IPS-18a (cell line): ENCODE data around the gene RBM27.

Source experiments
- H3K27ac ChIP-seq: one replicate; pipeline ENCODE4 v1.5.1; 2013; ENCODE audit warnings: low read length
- H3K27me3 ChIP-seq: one replicate; pipeline ENCODE4 v1.6.1; 2013; ENCODE audit warnings: mild to moderate bottlenecking, low read length; ENCODE audit not compliant: control insufficient read depth, insufficient read depth
- H3K36me3 ChIP-seq: one replicate; pipeline ENCODE4 v1.6.1; 2013; ENCODE audit warnings: low read depth, low read length; ENCODE audit not compliant: control insufficient read depth
- H3K4me1 ChIP-seq: one replicate; pipeline ENCODE4 v1.6.1; 2013; ENCODE audit warnings: low read depth, low read length; ENCODE audit not compliant: control insufficient read depth
- H3K4me3 ChIP-seq: one replicate; pipeline ENCODE4 v1.5.1; 2013; ENCODE audit warnings: low read length
- H3K9ac ChIP-seq: one replicate; pipeline ENCODE4 v1.6.1; 2013; ENCODE audit warnings: mild to moderate bottlenecking, low read length, moderate library complexity
- H3K9me3 ChIP-seq: one replicate; pipeline ENCODE4 v1.6.1; 2013; ENCODE audit warnings: low read depth, low read length; ENCODE audit not compliant: control insufficient read depth

The RBM27 gene

GRCh38 chr5:146233441-146233840 lies 30.0 kb downstream of the RBM27 start:
- no peaks in the 10 kb centered on the region for H3K9me3 ChIP-seq
- no peaks in the 10 kb centered on the region for H3K4me1 ChIP-seq
- no peak overlapping the region for H3K4me3 ChIP-seq
- H3K9ac ChIP-seq: no peak overlapping the region
- H3K27me3 ChIP-seq: no peaks in the 10 kb centered on the region
- H3K27ac ChIP-seq: no peak overlapping the region
- H3K36me3 ChIP-seq: peaks cover 64% of the 10 kb centered on the region

GRCh38 chr5:146238973-146239372 lies 35.6 kb downstream of the RBM27 start:
- H3K9me3 ChIP-seq: no peaks in the 10 kb centered on the region
- no peak overlapping the region for H3K4me3 ChIP-seq
- peaks cover 50% of the 10 kb centered on the region for H3K36me3 ChIP-seq

GRCh38 chr5:146240951-146241350 lies 37.5 kb downstream of the RBM27 start:
- Histone ChIP-seq H3K27me3 (no peaks in the 10 kb centered on the region), H3K36me3 (peaks cover 48% of the 10 kb centered on the region), H3K9ac (no peak overlapping the region), H3K4me3 (no peak overlapping the region), H3K9me3 (no peaks in the 10 kb centered on the region), H3K4me1 (no peaks in the 10 kb centered on the region), H3K27ac (no peak overlapping the region)

More at GRCh38 chr5:146238973-146239372, 35.6 kb downstream of the RBM27 start:
- Histone ChIP-seq H3K9ac (no peak overlapping the region), H3K27ac (no peak overlapping the region), H3K4me1 (no peaks in the 10 kb centered on the region), H3K27me3 (no peaks in the 10 kb centered on the region)

GRCh38 chr5:146243247-146243646 lies 39.8 kb downstream of the RBM27 start:
- Histone ChIP-seq H3K27ac (no peak overlapping the region), H3K27me3 (no peaks in the 10 kb centered on the region), H3K9ac (no peak overlapping the region), H3K4me3 (no peak overlapping the region), H3K9me3 (no peaks in the 10 kb centered on the region), H3K36me3 (peaks cover 39% of the 10 kb centered on the region), H3K4me1 (no peaks in the 10 kb centered on the region)

GRCh38 chr5:146248561-146248960 lies 45.2 kb downstream of the RBM27 start:
- Histone ChIP-seq H3K4me3 (no peak overlapping the region), H3K9me3 (no peaks in the 10 kb centered on the region), H3K36me3 (peaks cover 22% of the 10 kb centered on the region), H3K4me1 (no peaks in the 10 kb centered on the region), H3K27ac (no peak overlapping the region), H3K9ac (no peak overlapping the region), H3K27me3 (no peaks in the 10 kb centered on the region)

- Histone ChIP-seq H3K9ac (no peak overlapping the region), H3K4me1 (no peaks in the 10 kb centered on the region), H3K9me3 (no peaks in the 10 kb centered on the region), H3K27me3 (no peaks in the 10 kb centered on the region), H3K36me3 (peaks cover 25% of the 10 kb centered on the region), H3K4me3 (no peak overlapping the region), H3K27ac (no peak overlapping the region)
Observed at GRCh38 chr5:146249801-146250200, 46.4 kb downstream of the RBM27 start.
